Trophoblast cell (in vitro differentiated cells and primary cell): Measurements from ENCODE around the gene REX1BD.
"Not testable (repeated sequence)": the region's sequence is repeated elsewhere in the genome, so short reads cannot be mapped to it uniquely, and the experiment has no call there.

Experiments used
- DNase-seq, 2 donors: peaks; one replicate each; pipeline ENCODE4 v3.0.0-alpha.2; 2016
- H2AFZ ChIP-seq: 2 replicates; pipeline ENCODE4 v1.6.1; 2013; ENCODE audit warnings: low read length, moderate library complexity, mild to moderate bottlenecking; ENCODE audit not compliant: insufficient read depth, poor library complexity
- H2AK5ac ChIP-seq: 2 replicates; pipeline ENCODE4 v1.6.1; 2013; ENCODE audit warnings: mild to moderate bottlenecking, low read length
- H2BK120ac ChIP-seq: 2 replicates; pipeline ENCODE4 v1.6.1; 2013; ENCODE audit warnings: low read length, mild to moderate bottlenecking, moderate library complexity; ENCODE audit not compliant: insufficient read depth, poor library complexity
- H2BK12ac ChIP-seq: 2 replicates; pipeline ENCODE4 v1.6.1; 2013; ENCODE audit warnings: mild to moderate bottlenecking, low read length, moderate library complexity
- H2BK5ac ChIP-seq: 2 replicates; pipeline ENCODE4 v1.6.1; 2013; ENCODE audit warnings: low read length, low read depth, moderate library complexity, mild to moderate bottlenecking; ENCODE audit not compliant: poor library complexity
- H3K14ac ChIP-seq: 2 replicates; pipeline ENCODE4 v1.6.1; 2013; ENCODE audit warnings: mild to moderate bottlenecking, low read length
- H3K18ac ChIP-seq: 2 replicates; pipeline ENCODE4 v1.6.1; 2013; ENCODE audit warnings: mild to moderate bottlenecking, low read length
- H3K23ac ChIP-seq: 2 replicates; pipeline ENCODE4 v1.6.1; 2013; ENCODE audit warnings: low read length
- H3K27ac ChIP-seq: 2 replicates; pipeline ENCODE4 v1.5.1; 2013; ENCODE audit warnings: low read depth, mild to moderate bottlenecking, inconsistent platforms, low read length, moderate library complexity
- H3K27me3 ChIP-seq: 2 replicates; pipeline ENCODE4 v1.6.1; 2013; ENCODE audit warnings: inconsistent platforms, mild to moderate bottlenecking, low read length, moderate library complexity; ENCODE audit not compliant: insufficient read depth
- H3K36me3 ChIP-seq, 2 experiments: 1 replicate in 1 of 2; 2 replicates in 1 of 2; pipeline ENCODE4 v1.6.1; 2013; ENCODE audit warnings: low read length in 2 of 2, mild to moderate bottlenecking in 2 of 2, moderate library complexity in 1 of 2; ENCODE audit not compliant: insufficient read depth in 2 of 2, control insufficient read depth in 1 of 2
- H3K4ac ChIP-seq: 2 replicates; pipeline ENCODE4 v1.6.1; 2013; ENCODE audit warnings: low read depth, mild to moderate bottlenecking, low read length, moderate library complexity
- H3K4me1 ChIP-seq, 2 experiments: 1 replicate in 1 of 2; 2 replicates in 1 of 2; pipeline ENCODE4 v1.6.1; 2013; ENCODE audit warnings: low read length in 2 of 2, mild to moderate bottlenecking in 2 of 2, moderate library complexity in 1 of 2; ENCODE audit not compliant: insufficient read depth in 2 of 2, control insufficient read depth in 1 of 2
- H3K4me2 ChIP-seq: 2 replicates; pipeline ENCODE4 v1.6.1; 2013; ENCODE audit warnings: inconsistent platforms, mild to moderate bottlenecking, low read length, moderate library complexity
- H3K4me3 ChIP-seq: 2 replicates; pipeline ENCODE4 v1.5.1; 2013; ENCODE audit warnings: mild to moderate bottlenecking, low read depth, low read length, inconsistent platforms
- H3K79me1 ChIP-seq: one replicate; pipeline ENCODE4 v1.6.1; 2013; ENCODE audit warnings: low read length
- H3K79me2 ChIP-seq: 2 replicates; pipeline ENCODE4 v1.6.1; 2013; ENCODE audit warnings: low read length, mild to moderate bottlenecking; ENCODE audit not compliant: control insufficient read depth, insufficient read depth, poor library complexity
- H3K9ac ChIP-seq: 2 replicates; pipeline ENCODE4 v1.6.1; 2013; ENCODE audit warnings: mild to moderate bottlenecking, low read length
- H3K9me3 ChIP-seq: 2 replicates; pipeline ENCODE4 v1.6.1; 2013; ENCODE audit warnings: low read depth, mild to moderate bottlenecking, control low read depth, inconsistent platforms, low read length; ENCODE audit not compliant: insufficient read depth
- H4K12ac ChIP-seq: 2 replicates; pipeline ENCODE4 v1.6.1; 2013; ENCODE audit warnings: low read depth, mild to moderate bottlenecking, low read length, moderate library complexity
- H4K8ac ChIP-seq: 2 replicates; pipeline ENCODE4 v1.6.1; 2013; ENCODE audit warnings: low read depth, mild to moderate bottlenecking, low read length, moderate library complexity
- H4K91ac ChIP-seq: one replicate; pipeline ENCODE4 v1.6.1; 2013; ENCODE audit warnings: low read depth, mild to moderate bottlenecking, low read length, moderate library complexity
- WGBS: extraction: QIAGEN DNeasy Blood & Tissue Kit; methylation state at CpG from one replicate; pipeline ENCODE4 v1.1.7; 2013; ENCODE audit warnings: missing lambda C conversion rate; ENCODE audit not compliant: insufficient read length, insufficient coverage; ENCODE audit errors: extremely low coverage; 5-methylcytosine and 5-hydroxymethylcytosine counted together

Gene REX1BD

GRCh38 chr19:18589380-18590272 lies 1.0 kb downstream of the REX1BD start:
- Histone ChIP-seq H3K23ac (no peak overlapping the region), H3K4me1 (peaks cover 8 to 17% of the 10 kb centered on the region in 2 experiments), H3K27ac (peak overlapping the region; percentile 94), H3K4me3 (peak overlapping the region; percentile 84), H3K27me3 (no peaks in the 10 kb centered on the region), H2BK120ac (peak overlapping the region; percentile 47), H2AFZ (peak overlapping the region; percentile 38), H3K79me2 (peaks cover 6% of the 10 kb centered on the region), H3K18ac (peak overlapping the region; percentile 43), H3K79me1 (peaks cover 16% of the 10 kb centered on the region), H4K8ac (peak overlapping the region; percentile 64), H2AK5ac (peak overlapping the region; percentile 16), H2BK5ac (peak overlapping the region; percentile 26), H3K36me3 (peaks cover 4 to 6% of the 10 kb centered on the region in 2 experiments), H3K4ac (peak overlapping the region; percentile 18), H3K9ac (peak overlapping the region; percentile 64), H3K4me2 (peak overlapping the region; percentile 87), H3K9me3 (peaks cover 6% of the 10 kb centered on the region), H2BK12ac (no peak overlapping the region), H3K14ac (peak overlapping the region; percentile 6), H4K91ac (peak overlapping the region; percentile 22), H4K12ac (peak overlapping the region; percentile 1)
- DNase-seq: peak; percentile 80 to 83
- no CpG with 5 or more reads among the region's 52 CpGs for WGBS

- H4K91ac ChIP-seq: no peak overlapping the region
- peak overlapping the region; percentile 44 for H4K8ac ChIP-seq
- peak overlapping the region; percentile 87 for H3K4me2 ChIP-seq
- H3K27ac ChIP-seq: peak overlapping the region; percentile 32
- H3K14ac ChIP-seq: no peak overlapping the region
- H4K12ac ChIP-seq: peak overlapping the region; percentile 32
- no peak overlapping the region for H2AK5ac ChIP-seq
- H3K9ac ChIP-seq: no peak overlapping the region
- H3K36me3 ChIP-seq: peaks cover 4 to 6% of the 10 kb centered on the region in 2 experiments
- H3K27me3 ChIP-seq: no peaks in the 10 kb centered on the region
- peaks cover 11 to 20% of the 10 kb centered on the region in 2 experiments for H3K4me1 ChIP-seq
- peak overlapping the region; percentile 46 for H3K4me3 ChIP-seq
- no peak overlapping the region for H3K18ac ChIP-seq
- H2BK120ac ChIP-seq: no peak overlapping the region
- DNase-seq: peak in 1 of 2 donors; percentile 39
- H3K79me2 ChIP-seq: peaks cover 6% of the 10 kb centered on the region
- H2AFZ ChIP-seq: peak overlapping the region; percentile 10
- no peak overlapping the region for H2BK12ac ChIP-seq
- peaks cover 6% of the 10 kb centered on the region for H3K9me3 ChIP-seq
- H3K79me1 ChIP-seq: peaks cover 16% of the 10 kb centered on the region
- H3K23ac ChIP-seq: no peak overlapping the region
- no peak overlapping the region for H2BK5ac ChIP-seq
- WGBS: no CpG with 5 or more reads among the region's 40 CpGs
- H3K4ac ChIP-seq: no peak overlapping the region
These were observed 2.0 kb downstream of the REX1BD start for GRCh38 chr19:18590273-18591272.

DNA sequence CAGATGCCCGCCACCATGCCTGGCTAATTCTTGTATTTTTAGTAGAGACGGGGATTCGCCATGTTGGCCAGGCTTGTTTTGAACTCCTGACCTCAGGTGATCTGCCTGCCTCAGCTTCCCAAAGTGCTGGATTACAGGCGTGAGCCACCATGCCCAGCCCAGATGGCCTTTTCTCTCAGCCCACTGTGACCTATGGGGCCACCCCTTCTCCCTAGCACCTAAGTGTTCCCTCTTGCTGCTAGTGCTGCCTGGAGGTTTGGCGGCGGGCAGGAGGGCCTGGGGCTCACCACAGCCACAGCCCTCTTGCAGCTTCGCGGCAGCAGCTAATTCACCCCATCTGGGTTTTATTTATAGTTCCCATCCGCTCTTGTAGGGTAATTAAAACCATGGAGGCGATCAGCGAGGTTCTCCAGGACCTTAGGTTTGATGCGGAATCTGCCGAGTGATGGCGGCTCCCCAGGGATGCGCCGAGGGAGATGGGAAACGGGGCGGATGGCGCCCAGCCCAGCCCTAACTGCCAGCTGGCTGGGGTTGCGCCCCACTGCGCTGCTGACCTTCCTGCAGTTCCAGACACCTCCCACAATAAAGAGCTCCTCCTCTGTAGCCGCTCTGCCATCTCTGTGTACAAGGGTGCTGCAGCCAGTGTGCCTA lies 3.3 kb downstream of the REX1BD start:
- Histone ChIP-seq H4K12ac (no peak overlapping the region), H2BK5ac (no peak overlapping the region), H2BK12ac (no peak overlapping the region), H3K23ac (no peak overlapping the region), H4K91ac (no peak overlapping the region), H3K9ac (no peak overlapping the region), H4K8ac (no peak overlapping the region), H3K14ac (no peak overlapping the region), H3K4ac (no peak overlapping the region), H3K9me3 (peaks cover 6% of the 10 kb centered on the region), H3K79me2 (peaks cover 6% of the 10 kb centered on the region), H3K4me1 (peaks cover 11 to 21% of the 10 kb centered on the region in 2 experiments), H3K27ac (no peak overlapping the region), H3K4me3 (no peak overlapping the region), H3K4me2 (no peak overlapping the region), H3K18ac (no peak overlapping the region), H3K36me3 (peaks cover 4 to 6% of the 10 kb centered on the region in 2 experiments), H2AK5ac (no peak overlapping the region), H2BK120ac (no peak overlapping the region), H2AFZ (no peak overlapping the region), H3K27me3 (no peaks in the 10 kb centered on the region), H3K79me1 (peaks cover 16% of the 10 kb centered on the region)
- WGBS: no CpG with 5 or more reads among the region's 22 CpGs
- DNase-seq: no peak

DNA sequence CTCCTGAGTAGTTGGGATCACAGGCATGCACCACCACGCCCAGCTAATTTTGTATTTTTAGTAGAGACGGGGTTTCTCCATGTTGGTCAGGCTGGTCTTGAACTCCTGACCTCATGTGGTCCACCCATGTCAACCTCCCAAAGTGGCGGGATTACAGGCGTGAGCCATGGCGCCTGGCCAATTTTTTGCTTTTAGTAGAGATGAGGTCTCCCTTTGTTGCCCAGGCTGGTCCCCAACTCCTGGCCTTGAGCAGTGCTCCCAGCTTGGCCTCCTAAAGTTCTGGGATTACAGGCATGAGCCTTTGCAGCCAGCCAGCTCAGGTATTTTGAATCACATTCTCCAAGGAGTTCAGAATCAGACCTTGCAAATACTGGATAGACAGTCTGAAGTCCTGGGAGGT lies 4.1 kb downstream of the REX1BD start:
- H3K79me2 ChIP-seq, H4K8ac ChIP-seq, H3K27ac ChIP-seq, H3K4me3 ChIP-seq, DNase-seq, H2BK5ac ChIP-seq, H2AK5ac ChIP-seq, H2AFZ ChIP-seq, H3K4ac ChIP-seq, H3K36me3 ChIP-seq, H4K12ac ChIP-seq, H2BK12ac ChIP-seq, H2BK120ac ChIP-seq, H4K91ac ChIP-seq, H3K9me3 ChIP-seq, H3K23ac ChIP-seq, H3K14ac ChIP-seq, H3K18ac ChIP-seq, H3K4me2 ChIP-seq, H3K9ac ChIP-seq, H3K27me3 ChIP-seq: not testable (repeated sequence)
- Histone ChIP-seq H3K4me1 (peaks cover 11 to 22% of the 10 kb centered on the region in 2 experiments), H3K79me1 (peaks cover 16% of the 10 kb centered on the region)
- WGBS: no CpG with 5 or more reads among the region's 5 CpGs
